ENCODE measurements around the gene SNHG17. TPM values are rescaled to one million over a fixed set of nuclear protein-coding genes. Genes with fewer than 3 reads are reported as not detected.

Gene SNHG17
- total and polyA plus RNA-seq, 2 donors from 2014 or later, result 19.7 to 33.2 TPM

- Histone ChIP-seq H3K27me3 (ENCODE audit: control insufficient read depth, insufficient read depth, low read length) (no peaks in the 10 kb centered on the region), H3K9ac (ENCODE audit: low read length in 3 of 3) (no peak overlapping the region), H3K4me3 (ENCODE audit: low read length in 3 of 3) (no peak overlapping the region), H3K36me3 (ENCODE audit: control insufficient read depth in 2 of 3, insufficient read depth in 3 of 3, low read length in 3 of 3) (peaks cover 12 to 79% (median 64%) of the 10 kb centered on the region in 3 donors), H3K9me3 (ENCODE audit: control insufficient read depth in 2 of 3, insufficient read depth in 1 of 3, low read length in 3 of 3) (no peaks in the 10 kb centered on the region), H3K27ac (ENCODE audit: low read depth in 2 of 2, low read length in 2 of 2) (no peak overlapping the region), H3K4me1 (ENCODE audit: control insufficient read depth in 2 of 3, insufficient read depth in 2 of 3, low read depth in 1 of 3, low read length in 3 of 3) (no peaks in the 10 kb centered on the region)
- no peak for TF ChIP-seq CTCF (IDR thresholded peaks at IDR 0.05; ENCODE audit: borderline replicate concordance, extremely low read depth, insufficient read depth)
- FAIRE-seq (no peak), DNase-seq (no peak)
- intact Hi-C loops (cut with DNase I), result no loop called here
These were observed 11.6 kb downstream of the SNHG17 start for GRCh38 chr20:38423541-38423940.

- Histone ChIP-seq H3K27me3 (ENCODE audit: control insufficient read depth, insufficient read depth, low read length) (no peaks in the 10 kb centered on the region), H3K9ac (ENCODE audit: low read length in 3 of 3) (no peak overlapping the region), H3K27ac (ENCODE audit: low read depth in 2 of 2, low read length in 2 of 2) (no peak overlapping the region), H3K4me3 (ENCODE audit: low read length in 3 of 3) (no peak overlapping the region), H3K9me3 (ENCODE audit: control insufficient read depth in 2 of 3, insufficient read depth in 1 of 3, low read length in 3 of 3) (no peaks in the 10 kb centered on the region), H3K36me3 (ENCODE audit: control insufficient read depth in 2 of 3, insufficient read depth in 3 of 3, low read length in 3 of 3) (peaks cover 10 to 65% (median 54%) of the 10 kb centered on the region in 3 donors), H3K4me1 (ENCODE audit: control insufficient read depth in 2 of 3, insufficient read depth in 2 of 3, low read depth in 1 of 3, low read length in 3 of 3) (no peaks in the 10 kb centered on the region)
- no peak for FAIRE-seq
- TF ChIP-seq CTCF (IDR thresholded peaks at IDR 0.05; ENCODE audit: borderline replicate concordance, extremely low read depth, insufficient read depth), result no peak
- no peak for DNase-seq
- intact Hi-C loops (cut with DNase I), result no loop called here
These were observed 13.2 kb downstream of the SNHG17 start for GRCh38 chr20:38421915-38422314.

GRCh38 chr20:38420388-38421085, 14.6 kb downstream of the SNHG17 start:
- intact Hi-C loops (cut with DNase I), result no loop called here
- FAIRE-seq (no peak), DNase-seq (no peak)
- TF ChIP-seq CTCF (IDR thresholded peaks at IDR 0.05; ENCODE audit: borderline replicate concordance, extremely low read depth, insufficient read depth), result no peak
- Histone ChIP-seq H3K27me3 (ENCODE audit: control insufficient read depth, insufficient read depth, low read length) (no peaks in the 10 kb centered on the region), H3K4me1 (ENCODE audit: control insufficient read depth in 2 of 3, insufficient read depth in 2 of 3, low read depth in 1 of 3, low read length in 3 of 3) (no peaks in the 10 kb centered on the region), H3K27ac (ENCODE audit: low read depth in 2 of 2, low read length in 2 of 2) (no peak overlapping the region), H3K36me3 (ENCODE audit: control insufficient read depth in 2 of 3, insufficient read depth in 3 of 3, low read length in 3 of 3) (peaks cover 8 to 52% (median 45%) of the 10 kb centered on the region in 3 donors), H3K4me3 (ENCODE audit: low read length in 3 of 3) (no peak overlapping the region), H3K9me3 (ENCODE audit: control insufficient read depth in 2 of 3, insufficient read depth in 1 of 3, low read length in 3 of 3) (no peaks in the 10 kb centered on the region), H3K9ac (ENCODE audit: low read length in 3 of 3) (no peak overlapping the region)
